Neural cell (in vitro differentiated cells): Measurements from ENCODE around the gene HMGCL. TPM values are rescaled to one million over a fixed set of nuclear protein-coding genes. Genes with fewer than 3 reads are reported as not detected.
A peak's percentile ranks its signal among the peaks of the same experiment; 100 is the strongest.

Experiments
- H2AFZ ChIP-seq: fragments of 200-600, 300-800 bp; sonication (generic), shearing (Covaris generic); 2 replicates; pipeline ENCODE4 v1.6.0; 2014; ENCODE audit warnings: low read depth, mild to moderate bottlenecking, antibody characterized with exemption, low read length, moderate library complexity
- H3F3A ChIP-seq: fragments of 200-600 bp; shearing (Covaris generic); 2 replicates; pipeline ENCODE4 v1.6.1; 2016; ENCODE audit warnings: mild to moderate bottlenecking, moderate library complexity, mixed read lengths, antibody characterized with exemption, low read length; ENCODE audit not compliant: insufficient read depth, poor library complexity, severe bottlenecking
- H3K27ac ChIP-seq: fragments of 200-600, 300-800 bp; sonication (generic), shearing (Covaris generic); 2 replicates; pipeline ENCODE4 v1.5.1; 2014; ENCODE audit warnings: mild to moderate bottlenecking, low read length, moderate library complexity
- H3K27me3 ChIP-seq: fragments of 300-800, 200-600 bp; sonication (generic), shearing (Covaris generic); 2 replicates; pipeline ENCODE4 v1.6.0; 2014; ENCODE audit warnings: mild to moderate bottlenecking, low read depth, low read length, moderate library complexity; ENCODE audit not compliant: insufficient read depth
- H3K36me3 ChIP-seq: fragments of 300-800, 200-600 bp; sonication (generic), shearing (Covaris generic); 2 replicates; pipeline ENCODE4 v1.5.1; 2014; ENCODE audit warnings: mild to moderate bottlenecking, antibody characterized with exemption, low read length, moderate library complexity; ENCODE audit not compliant: insufficient read depth
- H3K4me2 ChIP-seq: fragments of 300-800, 200-600 bp; sonication (generic), shearing (Covaris generic); 2 replicates; pipeline ENCODE4 v1.6.0; 2014; ENCODE audit warnings: mild to moderate bottlenecking, low read length
- H3K4me3 ChIP-seq: fragments of 300-800, 200-600 bp; sonication (generic), shearing (Covaris generic); 2 replicates; pipeline ENCODE4 v1.5.1; 2014; ENCODE audit warnings: mild to moderate bottlenecking, low read length, moderate library complexity
- H3K79me2 ChIP-seq: fragments of 200-600 bp; shearing (Covaris generic); replicated peaks from 2 replicates; pipeline ENCODE4 v1.6.0; 2014; ENCODE audit warnings: mild to moderate bottlenecking, low read length, moderate library complexity; ENCODE audit not compliant: insufficient read depth
- H3K9ac ChIP-seq: fragments of 300-800, 200-600 bp; sonication (generic), shearing (Covaris generic); 2 replicates; pipeline ENCODE4 v1.6.1; 2016; ENCODE audit warnings: mild to moderate bottlenecking, low read length, mixed read lengths
- H3K9me2 ChIP-seq: fragments of 200-600 bp; shearing (Covaris generic); 2 replicates; pipeline ENCODE4 v1.6.1; 2016; ENCODE audit warnings: mild to moderate bottlenecking, low read length, mixed read lengths; ENCODE audit not compliant: insufficient read depth
- H3K9me3 ChIP-seq: fragments of 200-600, 300-800 bp; sonication (generic), shearing (Covaris generic); 2 replicates; pipeline ENCODE4 v1.6.1; 2016; ENCODE audit warnings: mild to moderate bottlenecking, mixed run types, low read length, moderate library complexity, mixed read lengths
- H4K20me1 ChIP-seq: fragments of 200-600 bp; shearing (Covaris generic); 2 replicates; pipeline ENCODE4 v1.6.1; 2016; ENCODE audit warnings: mild to moderate bottlenecking, mixed run types; ENCODE audit not compliant: insufficient read depth
- CTCF ChIP-seq: fragments of 450-650 bp; IDR thresholded peaks from 2 replicates; pipeline ENCODE4 v1.5.1; 2014; ENCODE audit warnings: antibody characterized with exemption, mild to moderate bottlenecking, moderate library complexity; ENCODE audit not compliant: poor library complexity, severe bottlenecking
- EP300 ChIP-seq: fragments of 450-650 bp; conservative IDR thresholded peaks from 2 replicates; pipeline ENCODE4 v1.6.1; 2014; ENCODE audit warnings: antibody characterized with exemption, mild to moderate bottlenecking, moderate library complexity; ENCODE audit not compliant: poor library complexity, severe bottlenecking
- EZH2 ChIP-seq: fragments of 200-600, 300-800 bp; shearing (Covaris generic), sonication (generic); IDR thresholded peaks from 2 replicates; pipeline ENCODE4 v1.6.1; 2014; ENCODE audit warnings: antibody characterized with exemption, low read length, borderline replicate concordance, mild to moderate bottlenecking; ENCODE audit not compliant: insufficient read depth, poor library complexity, severe bottlenecking
- MXI1 ChIP-seq: fragments of 450-650 bp; conservative IDR thresholded peaks from 2 replicates; pipeline ENCODE4 v1.6.1; 2014; ENCODE audit warnings: antibody characterized with exemption, mild to moderate bottlenecking; ENCODE audit not compliant: poor library complexity, severe bottlenecking
- POLR2AphosphoS5 ChIP-seq: IDR thresholded peaks from 2 replicates; pipeline ENCODE4 v1.6.1; 2012
- RAD21 ChIP-seq: fragments of 450-650 bp; conservative IDR thresholded peaks from 2 replicates; pipeline ENCODE4 v1.6.1; 2014; ENCODE audit warnings: antibody characterized with exemption, mild to moderate bottlenecking, moderate library complexity
- REST ChIP-seq: IDR thresholded peaks from 2 replicates; pipeline ENCODE4 v1.6.1; 2012; ENCODE audit warnings: borderline replicate concordance
- SMC3 ChIP-seq: fragments of 450-650 bp; conservative IDR thresholded peaks from 2 replicates; pipeline ENCODE4 v1.6.1; 2014; ENCODE audit warnings: antibody characterized with exemption, mild to moderate bottlenecking, moderate library complexity; ENCODE audit not compliant: poor library complexity
- TAF1 ChIP-seq: IDR thresholded peaks from 2 replicates; pipeline ENCODE4 v1.6.1; 2012; ENCODE audit warnings: low read depth
- polyA plus RNA-seq: library from polyadenylated mRNA; depleted of rRNA; stranded (reverse); fragments of >200 nt; gene quantifications from 2 replicates; pipeline ENCODE4 v1.2.3, GENCODE V29; 2014

HMGCL gene
- polyA plus RNA-seq, 1 donor from 2014 or later, result 27.6 TPM

DNA sequence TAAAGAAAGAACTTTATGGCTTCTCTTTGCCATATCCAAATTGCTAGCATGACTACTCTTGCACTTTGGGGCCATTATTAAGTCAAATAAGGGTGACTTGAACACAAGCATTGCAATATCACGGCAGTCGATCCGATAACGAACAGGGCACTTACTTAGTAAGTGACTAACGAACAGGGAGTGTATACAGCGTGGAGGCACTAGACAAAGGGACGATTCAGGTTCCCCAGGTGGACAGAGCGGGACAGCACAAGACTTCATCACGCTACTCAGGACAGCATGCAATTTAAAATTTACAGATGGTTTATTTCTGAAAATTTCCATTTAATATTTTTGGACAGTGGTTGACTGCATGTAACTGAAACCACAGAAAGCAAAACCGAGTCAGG, 52.4 kb downstream of the HMGCL start:
- Histone ChIP-seq H3F3A (no peaks in the 10 kb centered on the region), H3K4me2 (no peak overlapping the region), H2AFZ (no peak overlapping the region), H3K36me3 (no peaks in the 10 kb centered on the region), H3K9me3 (no peaks in the 10 kb centered on the region), H3K9ac (no peak overlapping the region), H3K4me3 (no peak overlapping the region), H3K27me3 (no peaks in the 10 kb centered on the region), H3K9me2 (no peaks in the 10 kb centered on the region), H3K79me2 (no peaks in the 10 kb centered on the region), H3K27ac (no peak overlapping the region), H4K20me1 (no peaks in the 10 kb centered on the region)
- TF ChIP-seq EP300, result no peak
- TF ChIP-seq SMC3, result no peak
- no peak for TF ChIP-seq TAF1
- no peak for TF ChIP-seq REST
- TF ChIP-seq EZH2, result no peak
- no peak for TF ChIP-seq POLR2AphosphoS5
- TF ChIP-seq CTCF, result no peak
- TF ChIP-seq MXI1, result no peak
- no peak for TF ChIP-seq RAD21

DNA sequence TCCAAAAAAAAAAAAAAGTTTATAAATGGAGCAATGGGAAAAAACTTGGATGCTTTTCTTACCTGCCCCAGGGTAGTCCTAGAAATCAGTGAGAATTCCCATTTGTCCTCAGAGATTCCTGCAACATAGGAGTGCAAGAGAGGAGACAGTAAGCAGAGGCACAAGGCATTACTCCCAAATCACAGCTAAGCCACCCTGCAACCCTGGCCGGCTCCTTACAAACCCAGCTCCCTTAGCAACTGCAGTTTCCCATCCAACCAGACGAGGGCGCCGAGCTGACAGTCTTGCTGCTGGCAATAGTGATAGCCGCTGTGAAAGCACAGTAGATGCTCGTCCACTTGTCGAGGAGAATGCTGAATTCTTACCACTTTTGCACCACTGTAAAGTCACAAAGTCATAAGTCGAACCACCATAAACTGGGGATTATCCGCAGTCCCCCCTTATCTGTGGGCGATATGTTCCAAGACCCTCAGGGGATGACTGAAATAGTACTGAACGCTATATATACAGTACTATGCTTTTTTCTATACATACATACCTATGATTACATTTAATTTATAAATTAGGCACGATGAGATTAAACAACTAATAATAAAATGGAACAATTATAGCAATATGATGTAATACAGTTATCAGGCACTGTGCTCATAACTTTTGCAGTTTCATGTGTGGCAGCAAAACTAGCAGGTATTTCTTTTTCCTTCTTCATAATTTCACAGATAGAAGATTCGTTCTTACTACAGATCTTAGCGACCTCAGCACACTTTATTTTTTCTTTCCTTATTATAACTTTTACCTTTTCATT, 53.0 kb downstream of the HMGCL start:
- no peak overlapping the region for H3K4me2 ChIP-seq

More for the DNA sequence above, 53.0 kb downstream of the HMGCL start:
- Histone ChIP-seq H4K20me1 (no peaks in the 10 kb centered on the region), H3K9ac (no peak overlapping the region), H3K9me2 (no peaks in the 10 kb centered on the region), H3K27me3 (no peaks in the 10 kb centered on the region), H3K79me2 (no peaks in the 10 kb centered on the region), H3K9me3 (no peaks in the 10 kb centered on the region), H2AFZ (no peak overlapping the region), H3K4me3 (peak overlapping the region; percentile 7), H3K27ac (no peak overlapping the region), H3K36me3 (no peaks in the 10 kb centered on the region), H3F3A (no peaks in the 10 kb centered on the region)
- TF ChIP-seq EZH2, result no peak
- TF ChIP-seq SMC3, result peak; percentile 79
- TF ChIP-seq POLR2AphosphoS5, result no peak
- no peak for TF ChIP-seq REST
- TF ChIP-seq TAF1, result no peak
- TF ChIP-seq EP300, result no peak
- TF ChIP-seq MXI1, result peak; percentile 16
- TF ChIP-seq CTCF, result peak; percentile 90
- TF ChIP-seq RAD21, result peak; percentile 76
